A673 (cell line): ENCODE data around the gene DEFB108B. TPM values are rescaled to one million over a fixed set of nuclear protein-coding genes. Genes with fewer than 3 reads are reported as not detected.
A peak's percentile ranks its signal among the peaks of the same experiment; 100 is the strongest.
"Not testable (repeated sequence)": the region's sequence is repeated elsewhere in the genome, so short reads cannot be mapped to it uniquely, and the experiment has no call there.

Experiments
- BruUV-seq: library from RNA; stranded (reverse); fragments of 400-500 nt; replicated peaks from 2 replicates; lab custom pipeline; 2021; lab: Mats Ljungman, UMichigan
- CTCF ChIA-PET: fragments of 300-600 bp; sonication (Branson Sonifier 250); formaldehyde crosslinking; loops from one replicate; lab custom pipeline; 2022; ENCODE audit warnings: antibody characterized with exemption; lab: Charles Lee
- POLR2A ChIA-PET: fragments of 300-600 bp; sonication (Branson Sonifier 250); formaldehyde crosslinking; loops from one replicate; lab custom pipeline; 2022; ENCODE audit warnings: antibody characterized with exemption; ENCODE audit not compliant: low non-redundant PET; lab: Charles Lee
- DNase-seq: peaks from one replicate; pipeline ENCODE4 v3.0.0-alpha.2; 2015; ENCODE audit warnings: low spot score
- H3K27ac ChIP-seq: fragments of 200-600 bp; sonication (generic); 2 replicates; pipeline ENCODE4 v1.5.1; 2016; ENCODE audit warnings: mixed run types, low read depth, mild to moderate bottlenecking, mixed read lengths, antibody characterized with exemption, low read length; ENCODE audit not compliant: poor library complexity, severe bottlenecking
- H3K27me3 ChIP-seq: fragments of 200-600 bp; sonication (generic); replicated peaks from 2 replicates; pipeline ENCODE4 v1.6.1; 2017; ENCODE audit warnings: mixed run types, low read depth, mild to moderate bottlenecking, mixed read lengths, antibody characterized with exemption, low read length; ENCODE audit not compliant: insufficient read depth, poor library complexity
- H3K36me3 ChIP-seq: fragments of 200-600 bp; sonication (generic); 2 replicates; pipeline ENCODE4 v1.6.1; 2016; ENCODE audit warnings: mixed run types, mild to moderate bottlenecking, mixed read lengths, antibody characterized with exemption, low read length; ENCODE audit not compliant: insufficient read depth, poor library complexity, severe bottlenecking
- H3K4me1 ChIP-seq: fragments of 200-600 bp; sonication (generic); 2 replicates; pipeline ENCODE4 v1.6.1; 2017; ENCODE audit warnings: mixed run types, mild to moderate bottlenecking, mixed read lengths, antibody characterized with exemption, low read length; ENCODE audit not compliant: insufficient read depth, poor library complexity, severe bottlenecking
- H3K4me3 ChIP-seq: fragments of 200-600 bp; sonication (generic); 2 replicates; pipeline ENCODE4 v1.5.1; 2016; ENCODE audit warnings: low read depth, mixed run types, mild to moderate bottlenecking, mixed read lengths, low read length; ENCODE audit not compliant: poor library complexity, severe bottlenecking
- H3K9me3 ChIP-seq: fragments of 200-600 bp; sonication (generic); 2 replicates; pipeline ENCODE4 v1.6.1; 2016; ENCODE audit warnings: mixed run types, low read depth, mild to moderate bottlenecking, mixed read lengths, antibody characterized with exemption, low read length; ENCODE audit not compliant: poor library complexity, severe bottlenecking
- intact Hi-C: fragments of 100-400 bp; cut with micrococcal nuclease; formaldehyde crosslinking; loops from one replicate; pipeline ENCODE4 v1.10.0; 2022; ENCODE audit not compliant: unreplicated experiment
- total RNA-seq: library from RNA; stranded (reverse); gene quantifications from 2 replicates; pipeline ENCODE4 v1.2.3, GENCODE V29; 2021
- TF ChIP-seq, protein P1 (sequence below): fragments of 300-800, 200-600 bp; sonication (generic); conservative IDR thresholded peaks from 2 replicates; pipeline ENCODE4 v1.5.1; 2017; ENCODE audit warnings: low read depth, mild to moderate bottlenecking, antibody characterized with exemption, low read length, moderate library complexity, mixed read lengths

DEFB108B gene
- total RNA-seq, 1 experiment from 2014 or later = not detected

- BruUV-seq, H3K4me1 ChIP-seq, H3K9me3 ChIP-seq, H3K27ac ChIP-seq, H3K4me3 ChIP-seq, H3K36me3 ChIP-seq, POLR2A ChIA-PET, H3K27me3 ChIP-seq, DNase-seq, CTCF ChIA-PET: not testable (repeated sequence)
- intact Hi-C loops = loop anchor here (10.0 kb wide), 1 partner anchor 644 kb away; the partner anchor contains the start of gene CLPB
Observed at GRCh38 chr11:71791111-71791510, 41.9 kb upstream of the DEFB108B start.

DNA sequence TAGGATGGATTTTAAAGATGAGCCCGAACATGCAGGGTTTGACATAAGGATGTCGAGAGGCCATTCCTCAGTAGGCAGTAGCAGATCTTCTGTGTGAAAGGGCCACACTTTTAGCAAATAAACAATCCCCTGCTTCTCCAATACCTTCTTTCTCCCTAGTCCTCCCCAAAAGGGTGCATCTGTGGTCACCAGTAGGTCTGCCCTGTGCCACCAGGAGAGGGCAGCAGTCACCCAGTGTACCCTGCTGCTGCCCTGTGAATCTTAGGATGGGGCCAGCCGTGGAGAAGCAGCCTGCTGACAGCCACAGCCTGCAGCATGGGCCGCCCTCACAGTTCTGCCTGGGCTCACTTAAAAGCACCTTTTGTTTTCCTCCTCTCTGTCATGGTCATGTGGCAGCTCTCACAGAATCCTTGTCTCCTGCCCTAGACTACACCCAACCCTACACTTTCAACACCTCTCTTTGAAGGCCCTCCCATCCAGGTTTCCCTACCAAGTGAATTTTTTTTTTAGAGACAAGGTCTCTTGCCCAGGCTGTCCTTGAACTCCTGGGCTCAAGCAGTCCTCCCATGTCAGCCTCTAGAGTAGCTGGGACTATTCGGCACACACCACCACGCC lies 40.3 kb upstream of the DEFB108B start:
- H3K27me3 ChIP-seq, H3K27ac ChIP-seq, H3K36me3 ChIP-seq, H3K4me3 ChIP-seq, H3K4me1 ChIP-seq, POLR2A ChIA-PET, CTCF ChIA-PET, BruUV-seq, H3K9me3 ChIP-seq: not testable (repeated sequence)
- intact Hi-C loops = loop anchor here (10.0 kb wide), 1 partner anchor 642 kb away; the partner anchor contains the start of gene CLPB
- TF ChIP-seq, protein P1, sequence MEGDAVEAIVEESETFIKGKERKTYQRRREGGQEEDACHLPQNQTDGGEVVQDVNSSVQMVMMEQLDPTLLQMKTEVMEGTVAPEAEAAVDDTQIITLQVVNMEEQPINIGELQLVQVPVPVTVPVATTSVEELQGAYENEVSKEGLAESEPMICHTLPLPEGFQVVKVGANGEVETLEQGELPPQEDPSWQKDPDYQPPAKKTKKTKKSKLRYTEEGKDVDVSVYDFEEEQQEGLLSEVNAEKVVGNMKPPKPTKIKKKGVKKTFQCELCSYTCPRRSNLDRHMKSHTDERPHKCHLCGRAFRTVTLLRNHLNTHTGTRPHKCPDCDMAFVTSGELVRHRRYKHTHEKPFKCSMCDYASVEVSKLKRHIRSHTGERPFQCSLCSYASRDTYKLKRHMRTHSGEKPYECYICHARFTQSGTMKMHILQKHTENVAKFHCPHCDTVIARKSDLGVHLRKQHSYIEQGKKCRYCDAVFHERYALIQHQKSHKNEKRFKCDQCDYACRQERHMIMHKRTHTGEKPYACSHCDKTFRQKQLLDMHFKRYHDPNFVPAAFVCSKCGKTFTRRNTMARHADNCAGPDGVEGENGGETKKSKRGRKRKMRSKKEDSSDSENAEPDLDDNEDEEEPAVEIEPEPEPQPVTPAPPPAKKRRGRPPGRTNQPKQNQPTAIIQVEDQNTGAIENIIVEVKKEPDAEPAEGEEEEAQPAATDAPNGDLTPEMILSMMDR = peak; percentile 59
- DNase-seq = peak; percentile 21

GRCh38 chr11:71794386-71795040 lies 38.5 kb upstream of the DEFB108B start:
- H3K4me1 ChIP-seq, POLR2A ChIA-PET, H3K36me3 ChIP-seq, H3K9me3 ChIP-seq, BruUV-seq, H3K27me3 ChIP-seq, DNase-seq, H3K4me3 ChIP-seq, CTCF ChIA-PET, H3K27ac ChIP-seq: not testable (repeated sequence)
- intact Hi-C loops = loop anchor here (10.0 kb wide), 1 partner anchor 640 kb away; the partner anchor contains the start of gene CLPB

DNA sequence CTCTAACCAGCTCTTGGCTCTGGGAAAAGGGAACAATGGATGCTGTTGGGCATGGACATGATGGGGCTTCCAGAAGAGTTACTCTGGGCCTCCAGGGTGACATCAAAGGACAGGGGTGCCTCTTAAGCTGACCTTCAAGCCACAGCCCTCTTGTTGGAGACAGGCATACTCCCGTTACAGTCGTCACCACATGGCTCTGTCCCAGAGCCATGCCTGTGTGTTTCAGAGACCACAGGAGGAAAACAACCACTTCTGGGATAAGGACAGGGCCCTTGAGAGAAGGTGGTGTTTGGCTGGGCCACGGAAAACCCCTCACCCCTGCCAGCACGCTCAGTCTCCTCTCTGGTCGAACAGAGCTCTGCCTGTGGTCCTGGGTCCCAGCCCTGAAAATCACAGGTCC lies 37.8 kb upstream of the DEFB108B start:
- H3K36me3 ChIP-seq, H3K27ac ChIP-seq, H3K9me3 ChIP-seq, H3K4me3 ChIP-seq, CTCF ChIA-PET, H3K27me3 ChIP-seq, POLR2A ChIA-PET, DNase-seq, H3K4me1 ChIP-seq, BruUV-seq: not testable (repeated sequence)
- intact Hi-C loops = loop anchor here (10.0 kb wide), 1 partner anchor 640 kb away; the partner anchor contains the start of gene CLPB

DNA sequence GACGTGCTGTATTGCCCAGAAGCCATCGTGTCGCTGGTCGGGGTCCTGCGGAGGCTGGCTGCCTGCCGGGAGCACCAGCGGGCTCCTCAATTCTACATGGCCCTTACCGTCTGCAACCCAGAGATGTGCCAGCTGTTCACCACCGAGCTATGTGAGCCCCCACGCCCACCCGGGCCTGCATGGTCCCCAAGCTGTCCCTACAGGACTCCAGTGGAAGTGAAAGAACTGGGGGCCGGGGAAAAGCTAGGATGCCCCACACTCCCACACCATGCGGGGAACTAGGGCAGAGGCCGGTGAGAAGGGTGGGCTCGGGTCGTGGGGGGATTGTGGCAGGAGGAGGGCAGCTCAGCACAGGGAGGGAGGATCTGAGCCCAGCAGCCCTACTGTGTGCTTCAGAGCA lies 37.0 kb upstream of the DEFB108B start:
- CTCF ChIA-PET, H3K27ac ChIP-seq, H3K4me1 ChIP-seq, H3K27me3 ChIP-seq, DNase-seq, H3K9me3 ChIP-seq, H3K36me3 ChIP-seq, POLR2A ChIA-PET, BruUV-seq, H3K4me3 ChIP-seq: not testable (repeated sequence)
- intact Hi-C loops = loop anchor here (10.0 kb wide), 1 partner anchor 639 kb away; the partner anchor contains the start of gene CLPB

- CTCF ChIA-PET, H3K27ac ChIP-seq, BruUV-seq, H3K36me3 ChIP-seq, H3K27me3 ChIP-seq, H3K4me1 ChIP-seq, POLR2A ChIA-PET, H3K9me3 ChIP-seq, H3K4me3 ChIP-seq, DNase-seq: not testable (repeated sequence)
- intact Hi-C loops = loop anchor here (10.0 kb wide), 1 partner anchor 638 kb away; the partner anchor contains the start of gene CLPB
Observed at GRCh38 chr11:71796781-71797180, 36.2 kb upstream of the DEFB108B start.
